Measurements from ENCODE around the gene CACNG6.

The CACNG6 gene

DNA sequence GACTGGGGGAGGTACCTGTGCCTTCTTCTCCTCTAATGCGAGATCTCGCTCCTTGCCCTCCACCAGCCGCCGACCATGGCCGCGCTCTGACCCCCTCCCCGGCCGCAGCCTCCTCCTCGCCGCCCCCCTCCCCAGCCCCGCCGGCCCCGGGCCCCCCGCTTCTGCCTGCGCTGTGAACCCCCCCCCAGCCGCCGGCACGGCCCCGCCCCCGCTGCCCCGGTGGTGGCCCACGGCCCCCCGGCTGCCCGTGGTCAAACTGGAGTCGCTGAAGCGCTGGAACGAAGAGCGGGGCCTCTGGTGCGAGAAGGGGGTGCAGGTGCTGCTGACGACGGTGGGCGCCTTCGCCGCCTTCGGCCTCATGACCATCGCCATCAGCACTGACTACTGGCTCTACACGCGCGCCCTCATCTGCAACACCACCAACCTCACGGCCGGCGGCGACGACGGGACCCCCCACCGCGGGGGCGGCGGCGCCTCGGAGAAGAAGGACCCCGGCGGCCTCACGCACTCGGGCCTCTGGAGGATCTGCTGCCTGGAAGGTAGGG lies 28.5 kb upstream of the CACNG6 start, which contains the start of gene CACNG8:
TSS of gene CACNG8 (plus strand) at position 51 of the 545 bp plus-strand sequence.
- no peak within 1 kb of the TSS for H3K4me3 ChIP-seq (ENCODE audit: low read length)
- DNase-seq (ENCODE audit: low read depth, low spot score) = no peak

- no peak for DNase-seq (ENCODE audit: low read depth, low spot score)
These were observed 26.3 kb upstream of the CACNG6 start for GRCh38 chr19:53965091-53965490.

DNA sequence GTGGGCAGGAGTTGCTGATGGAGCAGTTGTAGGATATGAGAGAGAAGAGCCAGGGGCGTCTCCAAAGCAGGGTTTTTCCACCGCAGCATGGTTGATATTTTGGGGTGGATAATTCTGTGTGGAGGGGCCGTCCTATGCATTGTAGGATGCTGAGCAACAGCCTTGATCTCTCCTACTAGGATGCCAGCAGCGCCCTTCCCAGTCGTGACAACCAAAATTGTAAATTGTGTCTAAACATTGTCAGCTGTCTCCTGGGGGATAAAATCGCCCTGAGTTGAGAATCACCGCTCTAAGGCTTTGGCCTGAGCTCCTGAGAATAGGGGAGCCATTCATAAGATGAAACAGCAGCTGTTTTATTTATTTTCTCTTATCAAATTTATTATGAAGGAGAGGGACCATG lies 24.5 kb upstream of the CACNG6 start:
- H3K4me3 ChIP-seq (ENCODE audit: low read length) = no peak overlapping the region
- DNase-seq (ENCODE audit: low read depth, low spot score) = no peak

More at GRCh38 chr19:53965091-53965490, 26.3 kb upstream of the CACNG6 start:
- H3K4me3 ChIP-seq (ENCODE audit: low read length) = no peak overlapping the region

GRCh38 chr19:53969366-53969765 lies 22.1 kb upstream of the CACNG6 start:
- no peak for DNase-seq (ENCODE audit: low read depth, low spot score)
- no peak overlapping the region for H3K4me3 ChIP-seq (ENCODE audit: low read length)

GRCh38 chr19:53971673-53972072 lies 19.8 kb upstream of the CACNG6 start:
- no peak for DNase-seq (ENCODE audit: low read depth, low spot score)
- no peak overlapping the region for H3K4me3 ChIP-seq (ENCODE audit: low read length)

DNA sequence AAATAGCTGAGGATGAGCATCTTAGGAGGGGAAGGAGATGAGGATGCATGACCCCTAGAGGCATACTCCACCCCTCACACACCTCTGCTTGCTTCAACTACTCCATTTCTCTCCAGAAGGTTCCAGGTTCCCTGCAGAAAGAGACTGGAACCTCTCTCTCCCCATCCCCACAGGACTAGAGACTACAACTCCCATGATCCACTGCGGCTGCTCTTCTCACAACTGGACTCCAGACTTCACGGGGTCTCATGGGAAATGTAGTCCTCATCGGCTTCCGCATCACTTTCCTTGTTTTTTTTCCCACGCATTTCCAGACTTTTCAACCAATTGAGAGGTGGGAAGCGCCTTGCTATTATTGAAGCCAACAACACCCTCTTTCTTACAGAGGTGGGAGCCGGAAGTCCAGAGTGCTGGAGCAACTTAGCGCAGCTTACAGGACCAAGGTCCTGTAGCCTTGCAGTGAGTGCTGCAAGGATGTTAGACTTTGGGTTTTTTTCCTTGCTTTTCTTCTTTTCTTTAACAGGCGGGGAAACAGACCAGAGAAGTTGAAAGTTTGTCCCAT lies 13.9 kb upstream of the CACNG6 start:
- peak; percentile 63 for DNase-seq (ENCODE audit: low read depth, low spot score)
- H3K4me3 ChIP-seq (ENCODE audit: low read length) = peak overlapping the region; percentile 14

- H3K4me3 ChIP-seq (ENCODE audit: low read length) = peak overlapping the region; percentile 14
- DNase-seq (ENCODE audit: low read depth, low spot score) = no peak
These were observed 13.3 kb upstream of the CACNG6 start for GRCh38 chr19:53977991-53978731.

GRCh38 chr19:53978975-53979801 lies 12.2 kb upstream of the CACNG6 start:
- no peak for DNase-seq (ENCODE audit: low read depth, low spot score)
- H3K4me3 ChIP-seq (ENCODE audit: low read length) = no peak overlapping the region

GRCh38 chr19:53980539-53981375 lies 10.7 kb upstream of the CACNG6 start:
- no peak overlapping the region for H3K4me3 ChIP-seq (ENCODE audit: low read length)
- DNase-seq (ENCODE audit: low read depth, low spot score) = no peak

- H3K4me3 ChIP-seq (ENCODE audit: low read length) = no peak overlapping the region
- DNase-seq (ENCODE audit: low read depth, low spot score) = no peak
These were observed 10.0 kb upstream of the CACNG6 start for GRCh38 chr19:53981376-53981951.

DNA sequence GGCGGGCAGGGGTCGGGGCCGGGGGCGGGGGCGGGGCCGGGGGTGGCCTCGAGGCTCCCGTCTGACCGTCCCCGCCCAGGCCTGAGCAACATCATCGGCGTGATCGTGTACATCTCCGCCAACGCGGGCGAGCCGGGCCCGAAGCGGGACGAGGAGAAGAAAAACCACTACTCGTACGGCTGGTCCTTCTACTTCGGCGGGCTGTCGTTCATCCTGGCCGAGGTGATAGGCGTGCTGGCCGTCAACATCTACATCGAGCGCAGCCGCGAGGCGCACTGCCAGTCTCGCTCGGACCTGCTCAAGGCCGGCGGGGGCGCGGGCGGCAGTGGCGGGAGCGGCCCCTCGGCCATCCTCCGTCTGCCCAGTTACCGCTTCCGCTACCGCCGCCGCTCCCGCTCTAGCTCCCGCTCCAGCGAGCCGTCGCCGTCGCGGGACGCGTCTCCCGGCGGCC lies 9.4 kb upstream of the CACNG6 start:
- no peak overlapping the region for H3K4me3 ChIP-seq (ENCODE audit: low read length)
- DNase-seq (ENCODE audit: low read depth, low spot score) = no peak

DNA sequence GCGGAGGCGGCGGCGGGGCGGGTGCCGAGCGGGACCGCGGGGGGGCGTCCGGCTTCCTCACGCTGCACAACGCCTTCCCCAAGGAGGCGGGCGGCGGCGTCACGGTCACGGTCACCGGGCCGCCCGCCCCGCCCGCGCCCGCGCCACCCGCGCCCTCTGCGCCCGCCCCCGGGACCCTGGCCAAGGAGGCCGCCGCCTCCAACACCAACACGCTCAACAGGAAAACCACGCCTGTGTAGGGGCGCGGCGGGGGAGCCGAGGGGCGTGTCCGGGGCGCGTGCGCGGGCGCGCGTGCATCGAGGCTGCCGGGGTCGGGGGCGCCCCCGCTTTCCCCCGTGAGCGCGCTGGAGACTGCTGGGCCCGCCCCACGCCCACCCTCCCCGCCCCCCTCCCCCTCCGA lies 8.8 kb upstream of the CACNG6 start:
- no peak overlapping the region for H3K4me3 ChIP-seq (ENCODE audit: low read length)
- no peak for DNase-seq (ENCODE audit: low read depth, low spot score)

DNA sequence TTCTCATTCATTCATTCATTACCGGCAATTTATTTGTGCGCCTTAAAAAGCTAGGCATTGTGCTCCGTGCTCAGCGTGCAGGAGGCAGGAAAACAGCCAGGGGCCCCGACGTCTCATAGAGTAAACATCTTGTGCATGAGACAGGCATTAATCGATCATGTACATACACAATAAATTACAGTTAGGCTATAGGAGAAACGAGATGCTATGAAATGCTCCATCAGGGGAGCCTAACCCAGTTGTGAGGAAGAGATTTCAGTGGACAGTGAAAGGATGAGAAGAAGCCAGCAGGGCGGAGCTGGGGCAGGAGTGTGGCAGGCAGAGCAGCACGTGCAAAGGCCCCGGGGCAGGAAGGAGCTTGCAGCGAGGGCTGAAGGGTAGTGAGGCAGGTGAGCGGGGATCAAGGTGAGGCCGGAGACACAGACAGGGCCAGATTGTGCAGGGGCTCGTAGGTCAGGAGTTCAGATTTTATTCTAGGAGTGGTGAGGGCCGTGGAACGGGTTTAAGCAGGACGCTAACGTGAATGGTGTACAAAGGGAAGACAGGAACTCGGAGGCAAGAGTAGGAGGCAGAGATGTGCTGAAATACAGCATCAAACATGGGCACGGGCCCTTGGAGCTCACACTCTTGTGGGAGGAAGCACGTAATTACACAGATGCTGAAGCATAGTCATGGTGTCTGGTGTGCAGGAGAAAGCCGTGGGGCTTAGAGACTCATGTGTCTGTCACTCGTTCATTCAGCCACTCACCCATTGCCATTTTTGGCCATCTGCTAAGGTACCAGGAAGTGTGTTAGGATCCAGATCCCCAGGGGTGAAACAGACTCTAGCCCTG lies 7.8 kb upstream of the CACNG6 start:
- no peak overlapping the region for H3K4me3 ChIP-seq (ENCODE audit: low read length)

GRCh38 chr19:53985863-53986262 lies 5.6 kb upstream of the CACNG6 start:
- H3K4me3 ChIP-seq (ENCODE audit: low read length) = no peak overlapping the region
- no peak for DNase-seq (ENCODE audit: low read depth, low spot score)

More for the DNA sequence above, 7.8 kb upstream of the CACNG6 start:
- DNase-seq (ENCODE audit: low read depth, low spot score) = no peak

DNA sequence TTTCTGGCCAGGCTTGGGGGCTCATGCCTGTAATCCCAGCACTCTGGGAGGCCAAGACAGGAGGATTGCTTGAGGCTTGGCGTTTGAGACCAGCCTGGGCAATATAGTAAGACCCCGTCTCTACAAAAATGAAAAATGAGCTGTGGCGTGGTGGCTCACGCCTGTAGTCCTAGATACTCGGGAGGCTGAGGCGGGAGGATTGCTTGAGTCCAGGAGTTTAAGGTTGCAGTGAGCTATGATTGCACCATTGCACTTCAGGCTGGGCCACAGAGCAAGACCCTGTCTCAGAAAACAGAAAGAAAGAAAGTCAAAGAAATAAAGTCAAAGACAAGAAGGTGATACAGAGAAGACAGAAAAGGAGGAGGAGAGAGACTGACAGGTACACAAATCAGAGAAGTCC lies 2.5 kb upstream of the CACNG6 start:
- no peak for DNase-seq (ENCODE audit: low read depth, low spot score)
- no peak overlapping the region for H3K4me3 ChIP-seq (ENCODE audit: low read length)

- H3K4me3 ChIP-seq (ENCODE audit: low read length) = no peak overlapping the region
- DNase-seq (ENCODE audit: low read depth, low spot score) = no peak
These were observed 1.6 kb upstream of the CACNG6 start for GRCh38 chr19:53989600-53990533.

GRCh38 chr19:53992211-53992610 lies 774 bp downstream of the CACNG6 start:
- no peak for DNase-seq (ENCODE audit: low read depth, low spot score)
- H3K4me3 ChIP-seq (ENCODE audit: low read length) = no peak overlapping the region

Data from Jurkat, Clone E6-1 (cell line).